K562 (cell line): ENCODE results near the gene NKAIN4. TPM values are rescaled to one million over a fixed set of nuclear protein-coding genes. Genes with fewer than 3 reads are reported as not detected.

Experiments used
- CREB1 ChIP-seq, 2 experiments: sonication (generic) in 1 of 2; formaldehyde crosslinking in 1 of 2; IDR thresholded peaks; 2 replicates each; pipeline versions ENCODE4 v1.6.1 to v1.8.0; 2012 to 2022; ENCODE audit warnings: inconsistent platforms in 1 of 2, mild to moderate bottlenecking in 1 of 2, missing genetic modification reagents in 1 of 2, moderate library complexity in 1 of 2
- CTBP1 ChIP-seq: fragments of 450-650 bp; IDR thresholded peaks from 2 replicates; pipeline ENCODE4 v1.6.1; 2016; ENCODE audit warnings: borderline replicate concordance
- HCFC1 ChIP-seq: IDR thresholded peaks from 2 replicates; pipeline ENCODE4 v1.6.1; 2012; ENCODE audit warnings: low read depth, low read length, improper control_type of control experiment
- NFXL1 ChIP-seq: fragments of 450-650 bp; formaldehyde crosslinking; IDR thresholded peaks from 2 replicates; pipeline ENCODE4 v1.4.0; 2021; ENCODE audit warnings: mild to moderate bottlenecking
- NRF1 ChIP-seq, 2 experiments: fragments of 450-650 bp; IDR thresholded peaks in 1 of 2; conservative IDR thresholded peaks in 1 of 2; 2 replicates each; pipeline ENCODE4 v1.6.1; 2014; ENCODE audit warnings: mild to moderate bottlenecking in 2 of 2
- SMAD2 ChIP-seq: fragments of 150-350 bp; IDR thresholded peaks from 2 replicates; pipeline ENCODE4 v1.6.1; 2014; ENCODE audit warnings: low read depth, mild to moderate bottlenecking, low read length
- SP1 ChIP-seq: sonication (generic); formaldehyde crosslinking; IDR thresholded peaks from 2 replicates; pipeline ENCODE4 v1.8.1; 2022; ENCODE audit warnings: mild to moderate bottlenecking, missing genetic modification reagents
- SRSF3 ChIP-seq: fragments of 200-400 bp; formaldehyde crosslinking; IDR thresholded peaks from 2 replicates; pipeline ENCODE4 v1.6.1; 2016; ENCODE audit warnings: mild to moderate bottlenecking, low read length, moderate library complexity; ENCODE audit not compliant: insufficient read depth
- ZEB2 ChIP-seq: fragments of 450-650 bp; IDR thresholded peaks from 2 replicates; pipeline ENCODE4 v1.6.1; 2016
- ZNF197 ChIP-seq: fragments of 200-800 bp; sonication (Bioruptor generic); IDR thresholded peaks from 2 replicates; pipeline ENCODE4 v1.6.1; 2016; ENCODE audit warnings: low read depth, missing genetic modification characterization, missing compliant biosample characterization
- ZNF583 ChIP-seq: fragments of 250-450 bp; sonication (Bioruptor Pico); IDR thresholded peaks from 2 replicates; pipeline ENCODE4 v1.4.0; 2020
- polyA plus RNA-seq, 8 experiments: library from polyadenylated mRNA; depleted of rRNA in 4 of 8; stranded (reverse) in 5 of 8; unstranded in 3 of 8; fragments of >200 nt; fragmentation: Nextera tagmentation in 2 of 8; fragmentation: Illumina TruSeq in 1 of 8; extraction: Ambion mirVana in 2 of 8; extraction: Trizol in 1 of 8; gene quantifications; 2 replicates each; pipeline versions ENCODE4 v1.2.1 to v1.2.3, GENCODE V29; 2011 to 2014; ENCODE audit warnings: inconsistent platforms in 1 of 8, missing spikeins in 1 of 8
- total RNA-seq, 7 experiments: library from RNA; depleted of rRNA in 6 of 7; stranded (reverse); fragments of >200 nt in 6 of 7; fragmentation: Illumina TruSeq in 2 of 7; extraction: Trizol in 2 of 7; gene quantifications; 2 replicates each; pipeline versions ENCODE4 v1.2.1 to v1.2.3, GENCODE V29; 2011 to 2021; ENCODE audit warnings: low replicate concordance in 1 of 7
- TF ChIP-seq, protein P1 (sequence below): fragments of 250-450 bp; sonication (Bioruptor Pico); IDR thresholded peaks from 2 replicates; pipeline ENCODE4 v1.5.1; 2021; ENCODE audit warnings: mild to moderate bottlenecking
- TF ChIP-seq, protein P2 (sequence below), 2 experiments: fragments of 450-650 bp; conservative IDR thresholded peaks; 2 replicates each; pipeline ENCODE4 v1.6.1; 2017; ENCODE audit warnings: mild to moderate bottlenecking in 2 of 2, moderate library complexity in 2 of 2
- TF ChIP-seq, protein P3 (sequence below), 2 experiments: IDR thresholded peaks; 2 replicates each; pipeline ENCODE4 v1.6.1; 2011; ENCODE audit warnings: borderline replicate concordance in 1 of 2, control low read depth in 1 of 2, low read depth in 1 of 2, low read length in 1 of 2, mild to moderate bottlenecking in 1 of 2, mixed read lengths in 1 of 2, moderate library complexity in 1 of 2; ENCODE audit not compliant: insufficient read depth in 1 of 2, insufficient read length in 1 of 2, poor library complexity in 1 of 2, severe bottlenecking in 1 of 2; ENCODE audit errors: extremely low read depth in 1 of 2
- TF ChIP-seq, protein P4 (sequence below): fragments of 450-650 bp; IDR thresholded peaks from 2 replicates; pipeline ENCODE4 v1.6.1; 2016; ENCODE audit warnings: borderline replicate concordance
- TF ChIP-seq, protein P5 (sequence below): fragments of 450-650 bp; formaldehyde crosslinking; IDR thresholded peaks from 2 replicates; pipeline ENCODE4 v1.4.0; 2022; ENCODE audit warnings: missing genetic modification characterization

Gene NKAIN4
- total and polyA plus RNA-seq, 9 of the 15 experiments (the other 6 are each of a cell fraction or from before 2014, with no cell fraction given): not detected

DNA sequence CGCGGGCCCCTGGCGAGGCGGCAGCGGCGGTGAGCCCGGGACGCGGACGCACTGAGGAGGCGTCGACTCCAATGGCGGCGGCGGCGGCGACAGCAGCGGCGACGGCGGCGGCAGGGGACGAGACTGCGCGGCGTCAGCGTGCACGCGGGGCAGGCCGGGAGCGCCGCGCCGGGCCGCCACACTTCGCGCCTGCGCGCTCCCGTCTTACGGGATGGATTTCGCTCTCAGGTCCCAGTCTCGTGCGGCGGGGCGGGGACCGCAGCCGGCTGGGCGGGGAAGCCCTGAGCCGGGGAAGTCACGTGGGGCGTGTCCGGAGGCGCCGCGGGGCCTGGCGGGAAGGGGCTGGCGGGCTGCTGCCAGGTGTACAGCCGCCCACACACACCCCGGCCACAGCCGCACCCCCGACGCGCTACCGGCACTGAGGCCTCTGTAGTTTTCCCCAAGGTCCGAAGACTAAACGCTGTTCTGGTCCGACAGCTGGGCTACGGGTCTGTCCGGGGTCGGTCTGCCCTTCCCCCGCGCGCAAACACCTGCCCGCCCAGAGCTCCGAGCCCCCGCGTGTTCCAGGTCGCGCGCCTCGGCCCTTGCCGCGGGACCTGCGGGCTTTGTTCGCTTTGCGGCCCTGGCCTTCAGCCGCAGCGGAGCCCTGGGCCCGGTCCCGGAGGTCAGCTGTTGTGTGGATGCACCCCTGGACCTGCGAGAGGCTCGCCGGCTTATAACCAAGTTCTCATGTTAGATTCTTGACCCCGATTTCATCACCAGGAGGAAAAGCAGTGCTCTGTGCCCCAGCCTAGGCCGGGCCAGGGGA, 38.0 kb downstream of the NKAIN4 start, which contains the start of gene YTHDF1 (continued):
- TF ChIP-seq, protein P1, sequence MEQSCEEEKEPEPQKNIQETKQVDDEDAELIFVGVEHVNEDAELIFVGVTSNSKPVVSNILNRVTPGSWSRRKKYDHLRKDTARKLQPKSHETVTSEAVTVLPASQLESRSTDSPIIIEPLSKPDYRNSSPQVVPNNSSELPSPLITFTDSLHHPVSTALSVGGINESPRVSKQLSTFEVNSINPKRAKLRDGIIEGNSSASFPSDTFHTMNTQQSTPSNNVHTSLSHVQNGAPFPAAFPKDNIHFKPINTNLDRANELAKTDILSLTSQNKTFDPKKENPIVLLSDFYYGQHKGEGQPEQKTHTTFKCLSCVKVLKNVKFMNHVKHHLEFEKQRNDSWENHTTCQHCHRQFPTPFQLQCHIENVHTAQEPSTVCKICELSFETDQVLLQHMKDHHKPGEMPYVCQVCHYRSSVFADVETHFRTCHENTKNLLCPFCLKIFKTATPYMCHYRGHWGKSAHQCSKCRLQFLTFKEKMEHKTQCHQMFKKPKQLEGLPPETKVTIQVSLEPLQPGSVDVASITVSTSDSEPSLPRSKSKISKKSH (CRISPR knock-in tag): no peak
- peak; percentile 71 for TF ChIP-seq SP1
- TF ChIP-seq, protein P2, sequence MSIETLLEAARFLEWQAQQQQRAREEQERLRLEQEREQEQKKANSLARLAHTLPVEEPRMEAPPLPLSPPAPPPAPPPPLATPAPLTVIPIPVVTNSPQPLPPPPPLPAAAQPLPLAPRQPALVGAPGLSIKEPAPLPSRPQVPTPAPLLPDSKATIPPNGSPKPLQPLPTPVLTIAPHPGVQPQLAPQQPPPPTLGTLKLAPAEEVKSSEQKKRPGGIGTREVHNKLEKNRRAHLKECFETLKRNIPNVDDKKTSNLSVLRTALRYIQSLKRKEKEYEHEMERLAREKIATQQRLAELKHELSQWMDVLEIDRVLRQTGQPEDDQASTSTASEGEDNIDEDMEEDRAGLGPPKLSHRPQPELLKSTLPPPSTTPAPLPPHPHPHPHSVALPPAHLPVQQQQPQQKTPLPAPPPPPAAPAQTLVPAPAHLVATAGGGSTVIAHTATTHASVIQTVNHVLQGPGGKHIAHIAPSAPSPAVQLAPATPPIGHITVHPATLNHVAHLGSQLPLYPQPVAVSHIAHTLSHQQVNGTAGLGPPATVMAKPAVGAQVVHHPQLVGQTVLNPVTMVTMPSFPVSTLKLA (conservative IDR thresholded peaks at IDR 0.05): peak; percentile 85 to 89
- TF ChIP-seq, protein P3, sequence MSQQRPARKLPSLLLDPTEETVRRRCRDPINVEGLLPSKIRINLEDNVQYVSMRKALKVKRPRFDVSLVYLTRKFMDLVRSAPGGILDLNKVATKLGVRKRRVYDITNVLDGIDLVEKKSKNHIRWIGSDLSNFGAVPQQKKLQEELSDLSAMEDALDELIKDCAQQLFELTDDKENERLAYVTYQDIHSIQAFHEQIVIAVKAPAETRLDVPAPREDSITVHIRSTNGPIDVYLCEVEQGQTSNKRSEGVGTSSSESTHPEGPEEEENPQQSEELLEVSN (IDR thresholded peaks at IDR 0.05; ENCODE audit: borderline replicate concordance in 1 of 2, extremely low read depth in 1 of 2, insufficient read depth in 1 of 2, insufficient read length in 1 of 2, low read depth in 1 of 2, low read length in 1 of 2, poor library complexity in 1 of 2, severe bottlenecking in 1 of 2): peak; percentile 93 to 98
- TF ChIP-seq ZNF197 (CRISPR knock-in tag): 0 out of 2 replicates have a peak, but pooled peaks have one; percentile 51
- peak; percentile 72 for TF ChIP-seq ZNF583 (CRISPR knock-in tag)
- TF ChIP-seq CREB1 (IDR thresholded peaks at IDR 0.05): peak; percentile 87
- TF ChIP-seq CREB1 (CRISPR knock-in tag; IDR thresholded peaks at IDR 0.05): no peak
- peak; percentile 74 for TF ChIP-seq HCFC1
- TF ChIP-seq, protein P4, sequence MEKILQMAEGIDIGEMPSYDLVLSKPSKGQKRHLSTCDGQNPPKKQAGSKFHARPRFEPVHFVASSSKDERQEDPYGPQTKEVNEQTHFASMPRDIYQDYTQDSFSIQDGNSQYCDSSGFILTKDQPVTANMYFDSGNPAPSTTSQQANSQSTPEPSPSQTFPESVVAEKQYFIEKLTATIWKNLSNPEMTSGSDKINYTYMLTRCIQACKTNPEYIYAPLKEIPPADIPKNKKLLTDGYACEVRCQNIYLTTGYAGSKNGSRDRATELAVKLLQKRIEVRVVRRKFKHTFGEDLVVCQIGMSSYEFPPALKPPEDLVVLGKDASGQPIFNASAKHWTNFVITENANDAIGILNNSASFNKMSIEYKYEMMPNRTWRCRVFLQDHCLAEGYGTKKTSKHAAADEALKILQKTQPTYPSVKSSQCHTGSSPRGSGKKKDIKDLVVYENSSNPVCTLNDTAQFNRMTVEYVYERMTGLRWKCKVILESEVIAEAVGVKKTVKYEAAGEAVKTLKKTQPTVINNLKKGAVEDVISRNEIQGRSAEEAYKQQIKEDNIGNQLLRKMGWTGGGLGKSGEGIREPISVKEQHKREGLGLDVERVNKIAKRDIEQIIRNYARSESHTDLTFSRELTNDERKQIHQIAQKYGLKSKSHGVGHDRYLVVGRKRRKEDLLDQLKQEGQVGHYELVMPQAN: peak; percentile 20; the same call in 1 of the 2 replicates
- TF ChIP-seq ZEB2: peak; percentile 89
- TF ChIP-seq SRSF3: no peak
- TF ChIP-seq NRF1 (conservative IDR thresholded peaks at IDR 0.05 in 1 of 2, IDR thresholded peaks at IDR 0.05 in 1 of 2): peak; percentile 89 to 92
- peak; percentile 82 for TF ChIP-seq CTBP1
- no peak for TF ChIP-seq SMAD2
- TF ChIP-seq NFXL1: 0 out of 2 replicates have a peak, but pooled peaks have one; percentile 42
- TF ChIP-seq, protein P5, sequence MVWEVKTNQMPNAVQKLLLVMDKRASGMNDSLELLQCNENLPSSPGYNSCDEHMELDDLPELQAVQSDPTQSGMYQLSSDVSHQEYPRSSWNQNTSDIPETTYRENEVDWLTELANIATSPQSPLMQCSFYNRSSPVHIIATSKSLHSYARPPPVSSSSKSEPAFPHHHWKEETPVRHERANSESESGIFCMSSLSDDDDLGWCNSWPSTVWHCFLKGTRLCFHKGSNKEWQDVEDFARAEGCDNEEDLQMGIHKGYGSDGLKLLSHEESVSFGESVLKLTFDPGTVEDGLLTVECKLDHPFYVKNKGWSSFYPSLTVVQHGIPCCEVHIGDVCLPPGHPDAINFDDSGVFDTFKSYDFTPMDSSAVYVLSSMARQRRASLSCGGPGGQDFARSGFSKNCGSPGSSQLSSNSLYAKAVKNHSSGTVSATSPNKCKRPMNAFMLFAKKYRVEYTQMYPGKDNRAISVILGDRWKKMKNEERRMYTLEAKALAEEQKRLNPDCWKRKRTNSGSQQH (CRISPR knock-in tag): 0 out of 2 replicates have a peak, but pooled peaks have one; percentile 9
